Kidney (tissue), 14 donors: Measurements from ENCODE around the gene NT5C2. TPM values are rescaled to one million over a fixed set of nuclear protein-coding genes. Genes with fewer than 3 reads are reported as not detected.
"Not testable (repeated sequence)": the region's sequence is repeated elsewhere in the genome, so short reads cannot be mapped to it uniquely, and the experiment has no call there.

Experiments used
- DNase-seq, 5 donors: peaks; one replicate each; pipeline ENCODE4 v3.0.0-alpha.2; 2013 to 2020
- FAIRE-seq: peaks from 2 replicates; lab custom pipeline; 2012; peaks lifted over from hg19 to GRCh38; lab: Jason Lieb, UNC
- H3K27ac ChIP-seq, 2 donors: one replicate each; pipeline ENCODE4 v1.7.0; 2013; ENCODE audit warnings: low read depth in 2 of 2, low read length in 2 of 2, inconsistent platforms in 1 of 2
- H3K27me3 ChIP-seq: one replicate; pipeline ENCODE4 v1.7.1; 2013; ENCODE audit warnings: low read length, inconsistent platforms; ENCODE audit not compliant: control insufficient read depth, insufficient read depth
- H3K36me3 ChIP-seq, 3 donors: one replicate each; pipeline versions ENCODE4 v1.7.0 to v1.7.1; 2013; ENCODE audit warnings: low read length in 3 of 3, control low read depth in 1 of 3, inconsistent platforms in 1 of 3; ENCODE audit not compliant: insufficient read depth in 3 of 3, control insufficient read depth in 2 of 3
- H3K4me1 ChIP-seq, 3 donors: one replicate each; pipeline versions ENCODE4 v1.7.0 to v1.7.1; 2013; ENCODE audit warnings: low read length in 3 of 3, inconsistent platforms in 1 of 3, low read depth in 1 of 3; ENCODE audit not compliant: control insufficient read depth in 2 of 3, insufficient read depth in 2 of 3
- H3K4me3 ChIP-seq, 3 donors: one replicate each; pipeline versions ENCODE4 v1.7.0 to v1.8.1; 2013; ENCODE audit warnings: low read length in 3 of 3, control low read depth in 1 of 3, inconsistent platforms in 1 of 3
- H3K9ac ChIP-seq, 3 donors: one replicate each; pipeline versions ENCODE4 v1.7.0 to v1.7.1; 2013; ENCODE audit warnings: low read length in 3 of 3, control low read depth in 1 of 3, inconsistent platforms in 1 of 3
- H3K9me3 ChIP-seq, 3 donors: one replicate each; pipeline versions ENCODE4 v1.7.0 to v1.7.1; 2013; ENCODE audit warnings: low read length in 3 of 3, control low read depth in 1 of 3, inconsistent platforms in 1 of 3; ENCODE audit not compliant: control insufficient read depth in 2 of 3, insufficient read depth in 1 of 3
- intact Hi-C: fragments of 100-400 bp; cut with DNase I; formaldehyde crosslinking; loops from one replicate; pipeline ENCODE4 v1.11.1; 2022
- polyA plus RNA-seq: library from polyadenylated mRNA; stranded (reverse); fragments of 350-450 nt; fragmentation: Illumina TruSeq; extraction: RNeasy Lipid Tissue Mini Kit (QIAGEN cat#74804); gene quantifications from one replicate; pipeline ENCODE4 v1.2.3, GENCODE V29; 2014; ENCODE audit warnings: low read depth, low replicate concordance; ENCODE audit not compliant: insufficient read depth
- total RNA-seq: library from RNA; stranded (reverse); fragmentation: NEBNext Ultra II Directional; extraction: Animal tissue kit (Norgen Biotek cat#: 25700); gene quantifications from one replicate; pipeline ENCODE4 v1.2.1, GENCODE V29; 2021
- TF ChIP-seq, protein P1 (sequence below): IDR thresholded peaks from 3 replicates; pipeline ENCODE4 v1.5.1; 2012; ENCODE audit warnings: mild to moderate bottlenecking, moderate library complexity, borderline replicate concordance; ENCODE audit not compliant: insufficient read depth; ENCODE audit errors: extremely low read depth
- donor health status: control.
- donor health status: control.
- donor health status: control.
- donor health status: control.
- donor health status: control.
- donor health status: DM: yes; HTN: yes; CAD: no.
- donor health status: Normal renal cell carcinoma (clear cell type).

NT5C2 gene
- total and polyA plus RNA-seq, 2 donors from 2014 or later = 30.9 to 91.7 TPM

DNA sequence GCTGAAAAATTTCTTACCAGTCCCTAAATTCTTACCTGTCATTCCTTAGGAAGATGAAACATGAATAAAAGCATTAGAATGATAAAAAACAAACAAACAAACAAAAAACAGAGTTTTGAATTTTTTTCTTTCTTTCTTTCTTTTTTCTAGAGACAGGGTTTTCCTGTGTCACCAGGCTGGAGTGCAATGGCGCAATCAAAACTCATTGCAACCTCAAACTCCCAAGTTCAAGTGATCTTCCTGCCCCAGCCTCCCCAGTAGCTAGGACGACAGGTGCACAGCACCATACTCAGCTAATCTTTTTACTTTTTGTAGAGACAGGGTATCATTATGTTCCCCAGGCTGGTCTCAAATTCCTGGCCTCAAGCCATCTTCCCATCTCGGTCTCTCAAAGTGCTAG is 26.5 kb downstream of the NT5C2 start:
- Histone ChIP-seq H3K4me3 (no peak overlapping the region), H3K9me3 (no peaks in the 10 kb centered on the region), H3K27me3 (no peaks in the 10 kb centered on the region), H3K27ac (no peak overlapping the region), H3K4me1 (no peaks in the 10 kb centered on the region), H3K36me3 (peaks cover 0 to 8% (median 0%) of the 10 kb centered on the region in 3 donors), H3K9ac (no peak overlapping the region)
- FAIRE-seq (no peak), DNase-seq (no peak)
- TF ChIP-seq, protein P1, sequence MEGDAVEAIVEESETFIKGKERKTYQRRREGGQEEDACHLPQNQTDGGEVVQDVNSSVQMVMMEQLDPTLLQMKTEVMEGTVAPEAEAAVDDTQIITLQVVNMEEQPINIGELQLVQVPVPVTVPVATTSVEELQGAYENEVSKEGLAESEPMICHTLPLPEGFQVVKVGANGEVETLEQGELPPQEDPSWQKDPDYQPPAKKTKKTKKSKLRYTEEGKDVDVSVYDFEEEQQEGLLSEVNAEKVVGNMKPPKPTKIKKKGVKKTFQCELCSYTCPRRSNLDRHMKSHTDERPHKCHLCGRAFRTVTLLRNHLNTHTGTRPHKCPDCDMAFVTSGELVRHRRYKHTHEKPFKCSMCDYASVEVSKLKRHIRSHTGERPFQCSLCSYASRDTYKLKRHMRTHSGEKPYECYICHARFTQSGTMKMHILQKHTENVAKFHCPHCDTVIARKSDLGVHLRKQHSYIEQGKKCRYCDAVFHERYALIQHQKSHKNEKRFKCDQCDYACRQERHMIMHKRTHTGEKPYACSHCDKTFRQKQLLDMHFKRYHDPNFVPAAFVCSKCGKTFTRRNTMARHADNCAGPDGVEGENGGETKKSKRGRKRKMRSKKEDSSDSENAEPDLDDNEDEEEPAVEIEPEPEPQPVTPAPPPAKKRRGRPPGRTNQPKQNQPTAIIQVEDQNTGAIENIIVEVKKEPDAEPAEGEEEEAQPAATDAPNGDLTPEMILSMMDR = no peak
- intact Hi-C loops = no loop called here

DNA sequence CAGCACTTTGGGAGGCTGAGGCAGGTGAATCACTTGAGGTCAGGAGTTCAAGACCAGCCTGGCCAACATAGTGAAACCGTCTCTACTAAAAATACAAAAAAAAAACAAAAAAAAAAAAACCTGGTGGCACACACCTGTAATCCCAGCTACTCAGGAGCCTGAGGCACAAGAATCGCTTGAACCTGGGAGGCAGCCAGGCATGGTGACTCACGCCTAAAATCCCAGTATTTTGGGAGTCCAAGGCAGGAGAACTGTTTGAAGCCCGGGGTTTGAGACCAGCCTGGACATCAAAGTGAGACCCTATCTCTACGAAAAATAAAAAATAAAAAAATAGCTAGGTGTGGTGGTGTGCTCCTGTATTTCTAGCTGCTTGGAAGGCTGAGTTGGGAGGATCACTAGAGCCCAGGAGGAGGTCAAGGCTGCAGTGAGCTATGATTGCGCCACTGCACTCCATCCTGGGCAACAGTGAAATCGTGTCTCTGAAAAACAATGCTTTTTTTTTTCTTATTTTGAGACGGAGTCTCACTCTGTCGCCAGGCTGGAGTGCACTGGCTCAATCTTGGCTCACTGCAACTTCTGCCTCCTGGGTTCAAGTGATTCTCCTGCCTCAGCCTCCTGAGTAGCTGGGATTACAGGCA is 29.2 kb downstream of the NT5C2 start:
- H3K9me3 ChIP-seq, H3K27ac ChIP-seq, H3K36me3 ChIP-seq, H3K9ac ChIP-seq, DNase-seq, FAIRE-seq, intact Hi-C loops, H3K4me3 ChIP-seq, H3K27me3 ChIP-seq, H3K4me1 ChIP-seq: not testable (repeated sequence)

DNA sequence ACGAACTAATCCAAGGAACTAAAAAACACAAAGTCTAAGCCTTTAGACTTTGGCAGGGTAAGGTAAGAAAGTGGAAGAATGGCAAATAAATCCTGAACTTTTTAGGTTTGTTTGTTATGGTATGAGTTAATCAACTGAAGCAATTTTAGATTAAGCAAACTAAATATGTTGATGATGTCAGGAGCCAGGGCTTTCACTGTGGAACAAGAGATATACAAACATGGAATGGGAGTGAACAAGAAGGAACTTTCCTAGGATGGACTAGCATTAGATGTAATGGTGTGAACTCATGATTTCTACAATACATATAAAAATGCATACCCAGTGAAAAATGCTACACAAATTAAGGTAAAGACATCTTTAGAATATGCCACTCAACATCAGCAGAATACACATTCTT is 35.8 kb downstream of the NT5C2 start:
- TF ChIP-seq, protein P1 = no peak
- DNase-seq (no peak), FAIRE-seq (no peak)
- no peak overlapping the region for H3K4me3 ChIP-seq
- peaks cover 0 to 4% (median 2%) of the 10 kb centered on the region in 3 donors for H3K36me3 ChIP-seq
- H3K4me1 ChIP-seq = peaks cover 0 to 5% (median 4%) of the 10 kb centered on the region in 3 donors
- H3K9me3 ChIP-seq = no peaks in the 10 kb centered on the region
- H3K27me3 ChIP-seq = no peaks in the 10 kb centered on the region
- H3K9ac ChIP-seq = no peak overlapping the region
- intact Hi-C loops = no loop called here
- H3K27ac ChIP-seq = no peak overlapping the region

DNA sequence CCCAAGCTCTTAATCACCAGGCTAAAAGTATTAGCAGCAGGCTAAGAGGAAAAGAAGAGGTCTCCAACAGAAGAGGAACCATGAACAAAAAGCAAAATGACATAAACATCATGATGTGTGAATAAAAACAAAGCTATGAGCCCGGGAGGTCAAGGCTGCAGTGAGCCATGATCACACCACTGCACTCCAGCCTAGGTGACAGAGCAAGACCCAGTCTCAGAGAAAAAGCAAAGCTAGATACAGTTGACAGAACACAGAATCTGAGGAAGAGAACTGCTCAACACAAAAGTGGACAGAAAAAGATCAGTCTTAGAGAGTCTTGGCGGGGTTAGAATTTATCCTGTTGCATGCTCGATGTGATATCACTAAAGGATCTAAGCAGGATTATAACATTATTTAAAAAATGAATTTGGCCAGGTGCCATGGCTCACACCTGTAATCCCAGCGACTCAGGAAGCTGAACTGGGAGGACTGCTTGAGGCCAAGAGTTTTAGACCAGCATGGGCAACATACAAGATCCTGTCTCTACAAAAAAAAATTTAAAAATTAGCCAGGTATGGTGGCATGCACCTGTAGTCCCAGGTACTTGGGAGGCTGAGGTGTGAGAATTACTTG is 37.5 kb downstream of the NT5C2 start:
- no peak for DNase-seq
- Histone ChIP-seq H3K4me1 (peaks cover 0 to 5% (median 4%) of the 10 kb centered on the region in 3 donors), H3K9ac (no peak overlapping the region), H3K27ac (no peak overlapping the region), H3K9me3 (no peaks in the 10 kb centered on the region), H3K4me3 (no peak overlapping the region), H3K36me3 (no peaks in the 10 kb centered on the region), H3K27me3 (no peaks in the 10 kb centered on the region)
- TF ChIP-seq, protein P1 = no peak
- no peak for FAIRE-seq
- intact Hi-C loops = no loop called here
